ENCODE measurements around the gene OR5K2.

DNA sequence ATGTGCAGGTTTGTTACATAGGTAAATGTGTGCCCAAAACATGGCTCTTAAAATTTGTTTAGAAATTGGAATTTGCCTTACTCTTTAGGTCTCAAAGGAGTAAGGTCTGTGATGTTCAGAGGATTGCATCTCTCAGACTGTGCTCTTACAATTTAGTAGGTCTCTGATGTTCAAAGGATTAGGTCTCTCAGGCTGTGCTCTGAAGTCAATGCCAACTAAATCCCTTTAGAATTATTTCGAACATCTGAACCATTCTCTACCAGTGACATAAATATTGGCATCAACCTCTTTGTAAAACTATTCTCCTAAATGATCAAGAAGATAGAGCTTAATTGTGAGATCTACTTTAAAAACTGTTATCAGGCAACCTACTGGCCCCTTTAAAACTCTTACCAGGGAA, 34.6 kb upstream of the OR5K2 start, which contains the start of gene OR5K1:
- TF ChIP-seq POLR2AphosphoS5 (IDR thresholded peaks at IDR 0.05; ENCODE audit: low read depth, low read length) (no peak), SIN3A (IDR thresholded peaks at IDR 0.05; ENCODE audit: borderline replicate concordance, insufficient read depth, low read length) (no peak)
- TF ChIP-seq, protein P1, sequence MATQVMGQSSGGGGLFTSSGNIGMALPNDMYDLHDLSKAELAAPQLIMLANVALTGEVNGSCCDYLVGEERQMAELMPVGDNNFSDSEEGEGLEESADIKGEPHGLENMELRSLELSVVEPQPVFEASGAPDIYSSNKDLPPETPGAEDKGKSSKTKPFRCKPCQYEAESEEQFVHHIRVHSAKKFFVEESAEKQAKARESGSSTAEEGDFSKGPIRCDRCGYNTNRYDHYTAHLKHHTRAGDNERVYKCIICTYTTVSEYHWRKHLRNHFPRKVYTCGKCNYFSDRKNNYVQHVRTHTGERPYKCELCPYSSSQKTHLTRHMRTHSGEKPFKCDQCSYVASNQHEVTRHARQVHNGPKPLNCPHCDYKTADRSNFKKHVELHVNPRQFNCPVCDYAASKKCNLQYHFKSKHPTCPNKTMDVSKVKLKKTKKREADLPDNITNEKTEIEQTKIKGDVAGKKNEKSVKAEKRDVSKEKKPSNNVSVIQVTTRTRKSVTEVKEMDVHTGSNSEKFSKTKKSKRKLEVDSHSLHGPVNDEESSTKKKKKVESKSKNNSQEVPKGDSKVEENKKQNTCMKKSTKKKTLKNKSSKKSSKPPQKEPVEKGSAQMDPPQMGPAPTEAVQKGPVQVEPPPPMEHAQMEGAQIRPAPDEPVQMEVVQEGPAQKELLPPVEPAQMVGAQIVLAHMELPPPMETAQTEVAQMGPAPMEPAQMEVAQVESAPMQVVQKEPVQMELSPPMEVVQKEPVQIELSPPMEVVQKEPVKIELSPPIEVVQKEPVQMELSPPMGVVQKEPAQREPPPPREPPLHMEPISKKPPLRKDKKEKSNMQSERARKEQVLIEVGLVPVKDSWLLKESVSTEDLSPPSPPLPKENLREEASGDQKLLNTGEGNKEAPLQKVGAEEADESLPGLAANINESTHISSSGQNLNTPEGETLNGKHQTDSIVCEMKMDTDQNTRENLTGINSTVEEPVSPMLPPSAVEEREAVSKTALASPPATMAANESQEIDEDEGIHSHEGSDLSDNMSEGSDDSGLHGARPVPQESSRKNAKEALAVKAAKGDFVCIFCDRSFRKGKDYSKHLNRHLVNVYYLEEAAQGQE (IDR thresholded peaks at IDR 0.05; ENCODE audit: insufficient read depth in 1 of 2, low read depth in 2 of 2, low read length in 2 of 2): no peak

Data from PFSK-1 (cell line).